K562 (cell line): ENCODE results near the gene CCK. TPM values are rescaled to one million over a fixed set of nuclear protein-coding genes. Genes with fewer than 3 reads are reported as not detected.

ENCODE experiments used
- ATAC-seq: fragments of 200-7000 bp; cut with Tn5 transposase; 3 replicates; pipeline ENCODE4 v1.9.1; 2020; ENCODE audit warnings: moderate library complexity
- BruUV-seq: library from RNA; stranded (reverse); fragments of 400-500 nt; replicated peaks from 2 replicates; lab custom pipeline; 2021; lab: Mats Ljungman, UMichigan
- CTCF ChIA-PET: fragments of 300-600 bp; formaldehyde crosslinking; extraction: SDS; loops from one replicate; lab custom pipeline; 2021; ENCODE audit warnings: low intra/inter-chr PET ratio; lab: Yijun Ruan, JAX
- POLR2A ChIA-PET: fragments of 300-600, 350-650 bp; sonication (Branson Sonifier 250); formaldehyde crosslinking; extraction: SDS; loops from one replicate; lab custom pipeline; 2021; ENCODE audit warnings: antibody characterized with exemption, inconsistent platforms; lab: Yijun Ruan, JAX
- DNase-seq, 4 experiments: peaks; one replicate each; pipeline versions ENCODE4 v3.0.0 to v3.0.0-alpha.2; 2011 to 2018; ENCODE audit warnings: low spot score in 3 of 4, mixed read lengths in 3 of 4; ENCODE audit errors: extremely low read depth in 1 of 4
- FAIRE-seq: peaks from 2 replicates; lab custom pipeline; 2011; peaks lifted over from hg19 to GRCh38; lab: Jason Lieb, UNC
- H2AFZ ChIP-seq: 2 replicates; pipeline ENCODE4 v1.6.0; 2011; ENCODE audit warnings: low read depth, low read length, control low read depth, inconsistent platforms
- H3K27ac ChIP-seq: fragments of 200-600 bp; 3 replicates; pipeline ENCODE4 v1.8.0; 2011; ENCODE audit warnings: low read depth, mild to moderate bottlenecking, control low read depth, inconsistent platforms, low read length, moderate library complexity, mixed read lengths; ENCODE audit errors: extremely low read depth
- H3K27me3 ChIP-seq, 2 experiments: fragments of 300-600 bp in 1 of 2; 2 replicates in 1 of 2; 3 replicates in 1 of 2; pipeline versions ENCODE4 v1.6.0 to v1.8.0; 2011; ENCODE audit warnings: inconsistent platforms in 2 of 2, low read length in 2 of 2, mild to moderate bottlenecking in 1 of 2, mixed read lengths in 1 of 2, moderate library complexity in 1 of 2; ENCODE audit not compliant: control insufficient read depth in 2 of 2, insufficient read depth in 2 of 2
- H3K36me3 ChIP-seq: fragments of 300-600 bp; 3 replicates; pipeline ENCODE4 v1.8.0; 2011; ENCODE audit warnings: mild to moderate bottlenecking, low read length, inconsistent platforms; ENCODE audit not compliant: control insufficient read depth, insufficient read depth
- H3K4me1 ChIP-seq, 2 experiments: fragments of 200-600 bp in 1 of 2; replicated peaks in 1 of 2; 2 replicates in 1 of 2; 3 replicates in 1 of 2; pipeline versions ENCODE4 v1.5.1 to v1.8.0; 2011; ENCODE audit warnings: inconsistent platforms in 2 of 2, low read length in 2 of 2, mild to moderate bottlenecking in 1 of 2, mixed read lengths in 1 of 2, moderate library complexity in 1 of 2; ENCODE audit not compliant: control insufficient read depth in 2 of 2, insufficient read depth in 2 of 2
- H3K4me2 ChIP-seq: 2 replicates; pipeline ENCODE4 v1.6.1; 2011; ENCODE audit warnings: low read length, control low read depth, inconsistent platforms, mixed read lengths; ENCODE audit not compliant: insufficient read depth
- H3K4me3 ChIP-seq: fragments of 200-600 bp; sonication (generic), shearing (Covaris generic); 2 replicates; pipeline ENCODE4 v1.5.1; 2016; ENCODE audit warnings: control low read depth, inconsistent platforms
- H3K79me2 ChIP-seq: fragments of 200-600 bp; 3 replicates; pipeline ENCODE4 v1.8.0; 2011; ENCODE audit warnings: low read length, inconsistent platforms; ENCODE audit not compliant: control insufficient read depth, insufficient read depth
- H3K9ac ChIP-seq, 2 experiments: 2 replicates each; pipeline versions ENCODE4 v1.6.0 to v1.6.1; 2011; ENCODE audit warnings: low read depth in 2 of 2, low read length in 2 of 2, control low read depth in 1 of 2, inconsistent platforms in 1 of 2, mild to moderate bottlenecking in 1 of 2, mixed read lengths in 1 of 2; ENCODE audit not compliant: insufficient read depth in 1 of 2
- H3K9me1 ChIP-seq: one replicate; pipeline ENCODE4 v1.6.0; 2011; ENCODE audit warnings: inconsistent platforms, mild to moderate bottlenecking, low read length, moderate library complexity; ENCODE audit not compliant: control insufficient read depth, insufficient read depth
- H3K9me3 ChIP-seq: replicated peaks from 2 replicates; pipeline ENCODE4 v1.5.1; 2011; ENCODE audit warnings: low read depth, low read length, inconsistent platforms; ENCODE audit not compliant: control insufficient read depth, insufficient read depth
- H4K20me1 ChIP-seq: replicated peaks from 2 replicates; pipeline ENCODE4 v1.6.1; 2011; ENCODE audit warnings: low read length, inconsistent platforms, mixed read lengths; ENCODE audit not compliant: control insufficient read depth, insufficient read depth
- ARID4B ChIP-seq: sonication (generic); formaldehyde crosslinking; IDR thresholded peaks from 2 replicates; pipeline ENCODE4 v1.8.0; 2022; ENCODE audit warnings: mild to moderate bottlenecking, missing genetic modification reagents
- CBX2 ChIP-seq: fragments of 200-600 bp; sonication (generic); IDR thresholded peaks from one replicate; pipeline ENCODE4 v1.6.1; 2012; ENCODE audit warnings: mild to moderate bottlenecking, low read length, inconsistent platforms; ENCODE audit not compliant: insufficient read depth, poor library complexity, severe bottlenecking
- FIP1L1 ChIP-seq: fragments of 200-400 bp; formaldehyde crosslinking; IDR thresholded peaks from 2 replicates; pipeline ENCODE4 v1.6.1; 2018; ENCODE audit warnings: mild to moderate bottlenecking, low read depth, low read length; ENCODE audit not compliant: poor library complexity, severe bottlenecking
- THRB ChIP-seq: fragments of 450-650 bp; formaldehyde crosslinking; conservative IDR thresholded peaks from 2 replicates; pipeline ENCODE4 v1.4.0; 2022; ENCODE audit warnings: mild to moderate bottlenecking, missing genetic modification characterization
- U2AF1 ChIP-seq: fragments of 200-400 bp; formaldehyde crosslinking; optimal IDR thresholded peaks from 2 replicates; pipeline ENCODE3; 2017; ENCODE audit warnings: mild to moderate bottlenecking, low read depth, low read length, moderate library complexity
- ZNF740 ChIP-seq, 3 experiments: fragments of 200-800 bp in 1 of 3; sonication (Bioruptor generic) in 1 of 3; sonication (generic) in 1 of 3; formaldehyde crosslinking in 1 of 3; IDR thresholded peaks; 2 replicates each; pipeline versions ENCODE4 v1.6.1 to v1.8.0; 2016 to 2022; ENCODE audit warnings: mild to moderate bottlenecking in 2 of 3, missing compliant biosample characterization in 2 of 3, missing genetic modification characterization in 2 of 3, missing genetic modification reagents in 1 of 3
- WGBS: fragments of 100-300 bp; shearing (Covaris generic); methylation state at CpG from one replicate; pipeline ENCODE4 v1.1.6; 2016; ENCODE audit warnings: low coverage, mixed read lengths; ENCODE audit not compliant: insufficient coverage; ENCODE audit errors: missing lambda C conversion rate; 5-methylcytosine and 5-hydroxymethylcytosine counted together
- in situ Hi-C: fragments of 300-500 bp; cut with MboI; formaldehyde crosslinking; loops from 4 replicates; pipeline ENCODE4 v1.15.0; 2018; ENCODE audit warnings: inconsistent platforms, mixed read lengths
- intact Hi-C: fragments of 100-400 bp; cut with micrococcal nuclease; formaldehyde crosslinking; loops from 2 replicates; pipeline ENCODE4 v1.14.2; 2022
- polyA plus RNA-seq, 8 experiments: library from polyadenylated mRNA; depleted of rRNA in 4 of 8; stranded (reverse) in 5 of 8; unstranded in 3 of 8; fragments of >200 nt; fragmentation: Nextera tagmentation in 2 of 8; fragmentation: Illumina TruSeq in 1 of 8; extraction: Ambion mirVana in 2 of 8; extraction: Trizol in 1 of 8; gene quantifications; 2 replicates each; pipeline versions ENCODE4 v1.2.1 to v1.2.3, GENCODE V29; 2011 to 2014; ENCODE audit warnings: inconsistent platforms in 1 of 8, missing spikeins in 1 of 8
- total RNA-seq, 7 experiments: library from RNA; depleted of rRNA in 6 of 7; stranded (reverse); fragments of >200 nt in 6 of 7; fragmentation: Illumina TruSeq in 2 of 7; extraction: Trizol in 2 of 7; gene quantifications; 2 replicates each; pipeline versions ENCODE4 v1.2.1 to v1.2.3, GENCODE V29; 2011 to 2021; ENCODE audit warnings: low replicate concordance in 1 of 7

Gene CCK
- total and polyA plus RNA-seq, 9 of the 15 experiments (the other 6 are each of a cell fraction or from before 2014, with no cell fraction given) = not detected

- TF ChIP-seq ZNF740 (CRISPR knock-in tag; IDR thresholded peaks at IDR 0.05) = no peak
- TF ChIP-seq ZNF740 (tag; IDR thresholded peaks at IDR 0.05) = no peak
Observed at GRCh38 chr3:42267878-42268277, 1.9 kb upstream of the CCK start (continued).

- no peak for DNase-seq
- peaks cover 53 to 59% of the 10 kb centered on the region in 2 experiments for H3K27me3 ChIP-seq
- H3K4me2 ChIP-seq = no peak overlapping the region
- no TSS peak for BruUV-seq
- intact Hi-C loops (no loop called here), in situ Hi-C loops (no loop called here)
- H3K79me2 ChIP-seq = no peaks in the 10 kb centered on the region
- H3K4me3 ChIP-seq = no peak overlapping the region
- H3K4me1 ChIP-seq = peaks cover 0 to 17% of the 10 kb centered on the region in 2 experiments; a peak in 1 of 5 replicates
- H4K20me1 ChIP-seq = peaks cover 7% of the 10 kb centered on the region; the same call in 1 of the 2 replicates
- H3K36me3 ChIP-seq = no peaks in the 10 kb centered on the region
- no peak overlapping the region for H3K27ac ChIP-seq
- POLR2A ChIA-PET = no interaction called here
- H2AFZ ChIP-seq = no peak overlapping the region
- no peaks in the 10 kb centered on the region for H3K9me1 ChIP-seq
- H3K9me3 ChIP-seq = no peaks in the 10 kb centered on the region
- CTCF ChIA-PET = no interaction called here
- no peak overlapping the region for H3K9ac ChIP-seq
- WGBS = 8% methylated on average over 54 of the region's 60 CpGs
- FAIRE-seq = no peak
- peak; percentile 53 for ATAC-seq
- TF ChIP-seq FIP1L1 = no peak
- TF ChIP-seq U2AF1 = no peak
- no peak for TF ChIP-seq THRB (CRISPR knock-in tag)
- TF ChIP-seq CBX2 = no peak
- TF ChIP-seq ARID4B = no peak
Observed at GRCh38 chr3:42265059-42265991, 660 bp downstream of the CCK start.
